Activated CD4-positive, alpha-beta memory T cell treated with anti-CD3 and anti-CD28 coated beads, Interleukin-2, amount 10 ng/mL, durations not matched to agents 7 days and 5 days (primary cell): ENCODE measurements around the gene HCFC1. TPM values are rescaled to one million over a fixed set of nuclear protein-coding genes. Genes with fewer than 3 reads are reported as not detected.

Experiments
- CTCF ChIA-PET: fragments of 350-600 bp; sonication (Branson Sonifier 250); formaldehyde crosslinking; loops from one replicate; lab custom pipeline; 2021; ENCODE audit warnings: antibody characterized with exemption, inconsistent platforms; lab: Charles Lee
- POLR2A ChIA-PET: fragments of 350-600 bp; sonication (Branson Sonifier 250); formaldehyde crosslinking; loops from one replicate; lab custom pipeline; 2021; ENCODE audit warnings: antibody characterized with exemption; lab: Charles Lee
- DNase-seq: peaks from one replicate; pipeline ENCODE4 v3.0.0-alpha.2; 2020
- H3K27ac Mint-ChIP-seq: one replicate; pipeline ENCODE4 v1.8.0; 2021; ENCODE audit warnings: mild to moderate bottlenecking, mixed read lengths
- H3K27me3 Mint-ChIP-seq: one replicate; pipeline ENCODE4 v1.8.0; 2021; ENCODE audit warnings: mixed read lengths
- H3K36me3 Mint-ChIP-seq: one replicate; pipeline ENCODE4 v1.8.0; 2021; ENCODE audit warnings: low read depth, mixed read lengths
- H3K4me1 Mint-ChIP-seq: one replicate; pipeline ENCODE4 v1.8.0; 2021; ENCODE audit warnings: mixed read lengths
- H3K4me3 Mint-ChIP-seq: one replicate; pipeline ENCODE4 v1.8.0; 2021; ENCODE audit warnings: mild to moderate bottlenecking, mixed read lengths
- H3K9me3 Mint-ChIP-seq: one replicate; pipeline ENCODE4 v1.8.0; 2021; ENCODE audit warnings: mixed read lengths
- total RNA-seq, 2 experiments: library from RNA; stranded (reverse); gene quantifications; one replicate each; pipeline ENCODE4 v1.2.3, GENCODE V29; 2021

Gene HCFC1
- total RNA-seq, 2 experiments from 2014 or later, result 88.3 to 93.1 TPM

- Mint-ChIP-seq H3K27me3 (no peaks in the 10 kb centered on the region), H3K4me1 (peaks cover 23% of the 10 kb centered on the region), H3K27ac (peak overlapping the region; percentile 35), H3K4me3 (no peak overlapping the region), H3K36me3 (peaks cover 48% of the 10 kb centered on the region), H3K9me3 (no peaks in the 10 kb centered on the region)
- CTCF ChIA-PET, result interaction anchor here (0.7 to 2.6 kb wide), 7 partner anchors 7 to 361 kb away, joined by 3 to 11 read pairs (median 5); no protein-coding TSS in a partner anchor
- no peak for DNase-seq
- POLR2A ChIA-PET, result interaction anchor here (0.7 to 2.8 kb wide), 3 partner anchors 12 to 34 kb away, joined by 3 to 18 read pairs (median 8); no protein-coding TSS in a partner anchor
Observed at GRCh38 chrX:154014429-154015380, 43.1 kb upstream of the HCFC1 start.

DNA sequence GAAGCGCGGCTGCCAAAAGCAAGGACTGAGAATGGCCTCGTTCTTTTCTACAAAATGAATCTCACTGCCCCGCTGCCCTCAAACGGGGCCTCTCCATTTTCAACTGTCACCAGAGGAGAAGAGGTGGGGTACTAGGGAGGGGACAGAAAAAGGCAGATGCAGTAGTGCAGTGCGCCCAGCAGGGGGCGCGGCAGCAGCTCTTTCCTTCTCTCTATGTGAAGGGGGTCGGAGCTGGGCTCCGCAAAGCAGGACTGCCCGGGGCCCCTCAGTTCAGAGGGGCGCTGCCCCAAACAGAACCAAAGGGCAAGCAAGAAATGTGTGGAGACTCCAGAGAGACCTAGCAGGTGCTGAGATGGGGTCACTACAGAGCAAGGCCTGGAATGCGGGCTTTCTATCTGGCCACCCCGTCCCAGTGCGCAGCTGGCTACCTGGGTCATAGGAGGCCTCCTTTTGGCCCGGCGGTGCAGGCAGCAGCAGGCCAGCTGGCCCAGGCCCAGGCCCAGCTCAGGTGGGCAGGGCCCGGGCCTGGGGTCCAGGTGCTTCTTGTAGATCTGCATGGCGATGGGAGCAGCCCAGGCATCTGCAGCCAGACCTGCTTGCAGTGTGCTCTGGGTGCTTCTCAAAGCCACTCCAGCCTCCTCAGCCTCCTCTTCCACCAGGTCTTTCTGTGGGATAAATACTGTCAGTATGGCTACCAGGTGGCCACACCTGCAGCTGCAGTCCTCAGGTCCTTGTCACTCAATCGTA, 42.2 kb upstream of the HCFC1 start:
- Mint-ChIP-seq H3K27ac (peak overlapping the region; percentile 14), H3K4me3 (no peak overlapping the region), H3K27me3 (no peaks in the 10 kb centered on the region), H3K36me3 (peaks cover 46% of the 10 kb centered on the region), H3K9me3 (no peaks in the 10 kb centered on the region), H3K4me1 (peaks cover 23% of the 10 kb centered on the region)
- CTCF ChIA-PET, result interaction anchor here (0.5 to 2.6 kb wide), 16 partner anchors 8 to 362 kb away, joined by 3 to 11 read pairs (median 4); no protein-coding TSS in a partner anchor
- POLR2A ChIA-PET, result interaction anchor here (1.0 to 2.8 kb wide), 4 partner anchors 11 to 360 kb away, joined by 3 to 18 read pairs (median 6); no protein-coding TSS in a partner anchor
- DNase-seq, result peak; percentile 47

- Mint-ChIP-seq H3K27ac (no peak overlapping the region), H3K9me3 (no peaks in the 10 kb centered on the region), H3K4me3 (no peak overlapping the region), H3K36me3 (peaks cover 49% of the 10 kb centered on the region), H3K27me3 (no peaks in the 10 kb centered on the region), H3K4me1 (peaks cover 25% of the 10 kb centered on the region)
- ChIA-PET POLR2A (interaction anchor here (0.9 to 2.8 kb wide), 6 partner anchors 10 to 360 kb away, joined by 3 to 18 read pairs (median 4); partner anchors contain the start of gene HCFC1), CTCF (interaction anchor here (0.6 to 2.6 kb wide), 15 partner anchors 9 to 360 kb away, joined by 3 to 11 read pairs (median 4); partner anchors contain the start of gene HCFC1)
- no peak for DNase-seq
Observed at GRCh38 chrX:154013001-154013421, 41.4 kb upstream of the HCFC1 start.

DNA sequence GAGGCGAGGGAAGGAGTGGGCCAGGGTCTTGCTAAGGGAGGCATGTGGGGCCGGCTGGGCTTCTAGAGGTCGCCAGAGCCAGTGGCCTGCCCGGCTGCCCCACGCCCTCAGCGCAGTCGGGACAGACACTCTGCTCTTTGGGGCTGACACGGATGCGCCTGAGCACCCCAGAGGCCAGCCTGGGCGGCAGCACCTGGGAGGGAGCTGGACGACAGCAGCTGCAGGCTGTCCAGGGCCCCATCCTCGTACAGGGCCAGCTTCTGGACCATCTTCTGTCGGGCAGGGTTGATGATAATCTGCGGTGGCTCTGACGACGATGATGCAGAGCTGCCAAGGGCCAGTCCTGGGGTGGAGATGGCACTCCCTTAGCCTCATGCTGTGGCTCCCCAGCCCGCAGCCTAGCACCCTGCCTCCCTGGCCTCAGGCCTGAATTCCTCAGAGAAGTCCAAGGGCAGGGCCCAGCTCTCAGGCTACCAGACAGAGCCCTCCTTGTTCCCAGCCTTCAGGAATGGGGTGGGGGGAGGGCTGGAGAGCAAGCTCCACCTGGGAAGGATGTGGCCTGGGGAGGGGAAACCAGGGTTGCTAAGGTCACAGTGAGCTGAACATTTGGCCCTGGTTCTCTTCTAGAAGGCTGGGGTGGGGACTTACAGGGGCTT, 40.8 kb upstream of the HCFC1 start:
- DNase-seq, result no peak
- peaks cover 25% of the 10 kb centered on the region for H3K4me1 Mint-ChIP-seq
- H3K27ac Mint-ChIP-seq, result no peak overlapping the region
- peaks cover 52% of the 10 kb centered on the region for H3K36me3 Mint-ChIP-seq
- ChIA-PET CTCF (interaction anchor here (0.6 to 2.6 kb wide), 9 partner anchors 8 to 190 kb away, joined by 3 to 11 read pairs (median 4); partner anchors contain the start of gene HCFC1), POLR2A (interaction anchor here (0.9 to 2.8 kb wide), 5 partner anchors 9 to 361 kb away, joined by 3 to 18 read pairs (median 4); partner anchors contain the start of gene HCFC1)
- no peaks in the 10 kb centered on the region for H3K27me3 Mint-ChIP-seq
- H3K9me3 Mint-ChIP-seq, result no peaks in the 10 kb centered on the region
- no peak overlapping the region for H3K4me3 Mint-ChIP-seq

DNA sequence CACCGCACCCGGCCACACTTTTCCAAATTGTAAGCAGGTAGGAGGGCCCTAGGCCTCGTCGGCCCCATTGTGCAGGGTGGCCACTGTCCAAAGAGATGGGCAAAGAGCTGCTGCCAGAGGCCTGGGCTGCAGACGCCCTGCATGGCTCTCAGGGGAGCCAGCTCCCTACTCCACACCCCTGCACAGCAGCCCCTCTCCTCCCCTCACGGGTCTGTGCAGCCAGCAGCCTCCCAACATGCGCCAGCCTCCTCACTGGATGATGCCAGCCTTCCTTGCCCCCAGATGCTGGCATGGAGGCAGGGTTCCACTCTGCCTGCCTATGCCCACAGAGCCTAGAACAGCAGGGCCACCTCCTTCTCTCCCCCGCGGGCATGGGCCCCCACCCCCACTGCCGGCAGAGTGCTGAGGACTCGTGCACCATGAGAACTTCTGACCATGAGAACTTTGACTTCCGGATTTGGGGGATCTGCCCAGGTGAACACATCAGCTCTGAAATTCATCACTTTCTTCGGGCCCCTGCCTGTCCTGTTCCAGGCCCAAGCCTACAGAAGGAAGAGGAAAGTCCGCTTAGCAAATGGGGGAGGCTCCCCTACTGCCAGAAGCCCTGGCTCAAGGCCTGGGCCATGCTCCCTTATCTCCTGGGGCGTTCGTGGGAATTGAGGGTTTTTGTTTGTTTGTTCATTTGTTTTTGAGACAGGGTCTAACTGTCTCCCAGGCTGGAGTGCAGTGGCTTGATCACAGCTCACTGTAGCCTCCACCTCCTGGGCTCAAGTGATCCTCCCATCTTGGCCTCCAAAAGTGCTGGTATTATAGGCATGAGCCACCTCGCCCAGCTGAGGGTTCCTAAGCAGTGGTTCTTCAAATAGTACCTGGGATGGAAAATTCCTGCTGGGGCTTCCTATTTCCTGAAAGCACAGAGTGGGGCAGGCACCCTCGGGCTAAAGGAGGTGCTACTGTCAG, 40.0 kb upstream of the HCFC1 start:
- Mint-ChIP-seq H3K27ac (peak overlapping the region; percentile 21), H3K4me3 (no peak overlapping the region), H3K9me3 (no peaks in the 10 kb centered on the region), H3K36me3 (peaks cover 53% of the 10 kb centered on the region), H3K27me3 (no peaks in the 10 kb centered on the region), H3K4me1 (peaks cover 25% of the 10 kb centered on the region)
- DNase-seq, result no peak
- ChIA-PET POLR2A (interaction anchor here (2.5 to 2.8 kb wide), 2 partner anchors 9 to 31 kb away, joined by 8 to 18 read pairs; no protein-coding TSS in a partner anchor), CTCF (interaction anchor here (0.8 to 2.4 kb wide), 4 partner anchors 40 to 123 kb away, joined by 3 to 9 read pairs (median 4); partner anchors contain the start of gene HCFC1)

GRCh38 chrX:154010330-154011087, 38.9 kb upstream of the HCFC1 start:
- ChIA-PET CTCF (interaction anchor here (0.7 kb wide), 1 partner anchor 298 kb away, joined by 4 read pairs; no protein-coding TSS in a partner anchor), POLR2A (interaction anchor here (0.6 to 1.2 kb wide), 3 partner anchors 9 to 28 kb away, joined by 3 read pairs; partner anchors contain the start of gene IRAK1)
- Mint-ChIP-seq H3K9me3 (no peaks in the 10 kb centered on the region), H3K4me1 (peaks cover 19% of the 10 kb centered on the region), H3K4me3 (no peak overlapping the region), H3K27me3 (no peaks in the 10 kb centered on the region), H3K27ac (no peak overlapping the region), H3K36me3 (peaks cover 54% of the 10 kb centered on the region)
- no peak for DNase-seq

DNA sequence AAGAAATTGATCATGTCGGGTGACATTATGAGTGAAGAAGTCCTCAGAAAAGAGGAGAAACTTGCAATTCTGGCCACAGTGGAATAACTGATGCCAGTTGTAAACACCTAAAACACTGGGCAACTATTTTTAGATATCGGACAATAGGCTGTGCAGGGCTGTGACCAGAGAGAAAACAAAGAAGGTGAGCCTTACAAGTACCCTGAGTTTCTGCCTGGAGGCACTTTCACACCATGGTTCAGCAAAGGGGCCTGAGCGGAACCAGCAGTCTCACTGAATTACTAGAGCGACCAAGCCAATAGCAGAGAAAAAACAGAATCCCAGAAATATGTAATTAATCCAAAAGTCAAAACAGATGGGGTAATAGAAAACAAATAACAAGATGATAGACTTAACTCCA, 36.9 kb upstream of the HCFC1 start:
- POLR2A ChIA-PET, result interaction anchor here (0.7 kb wide), 1 partner anchor 12 kb away, joined by 3 read pairs; no protein-coding TSS in a partner anchor
- Mint-ChIP-seq H3K36me3 (peaks cover 46% of the 10 kb centered on the region), H3K9me3 (no peaks in the 10 kb centered on the region), H3K27me3 (no peaks in the 10 kb centered on the region), H3K4me3 (no peak overlapping the region), H3K4me1 (peaks cover 13% of the 10 kb centered on the region), H3K27ac (no peak overlapping the region)
- DNase-seq, result no peak
- CTCF ChIA-PET, result no interaction called here

DNA sequence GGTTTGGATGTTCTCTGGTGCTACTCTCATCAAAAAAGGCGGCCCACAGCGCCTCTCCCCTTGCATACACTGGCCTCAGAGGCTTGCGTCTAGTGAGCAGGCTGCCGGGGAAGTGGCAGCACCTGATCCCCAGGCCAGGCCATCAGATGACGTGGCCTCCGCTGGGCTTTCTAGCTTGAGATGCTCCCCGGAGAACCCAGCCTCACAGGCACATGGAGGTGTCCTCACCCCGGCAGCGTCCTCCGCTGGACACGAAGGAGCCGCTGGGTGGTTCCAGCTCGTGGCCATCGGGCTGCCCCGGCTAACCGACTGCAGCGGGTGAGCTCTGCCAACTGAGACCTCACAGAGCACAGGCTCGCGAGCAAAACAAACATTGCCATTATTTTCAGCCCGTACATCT, 35.3 kb upstream of the HCFC1 start:
- Mint-ChIP-seq H3K27ac (no peak overlapping the region), H3K4me3 (no peak overlapping the region), H3K4me1 (peaks cover 23% of the 10 kb centered on the region), H3K27me3 (no peaks in the 10 kb centered on the region), H3K36me3 (peaks cover 44% of the 10 kb centered on the region), H3K9me3 (no peaks in the 10 kb centered on the region)
- ChIA-PET CTCF (no interaction called here), POLR2A (interaction anchor here (1.2 kb wide), 1 partner anchor 40 kb away, joined by 5 read pairs; no protein-coding TSS in a partner anchor)
- DNase-seq, result no peak

DNA sequence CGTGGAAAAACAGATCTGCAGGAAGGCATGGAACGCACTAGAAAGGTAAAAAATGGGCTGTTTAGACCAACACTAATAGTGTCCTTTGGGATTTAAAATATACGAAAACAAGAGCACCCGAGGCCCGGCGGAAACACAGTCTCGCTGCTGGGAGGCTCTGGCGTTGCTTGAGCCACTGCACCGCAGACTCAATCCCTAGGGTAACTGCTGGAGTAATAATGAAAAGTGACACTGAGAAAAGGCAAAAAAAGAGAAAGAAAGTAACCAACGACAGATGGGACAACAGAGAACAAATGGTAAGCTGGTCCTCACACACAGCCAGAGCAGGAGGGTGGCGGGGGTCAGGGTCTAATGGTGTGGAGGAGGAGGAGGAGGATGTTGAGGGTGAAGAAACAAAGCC, 32.7 kb upstream of the HCFC1 start:
- no peak for DNase-seq
- peak overlapping the region; percentile 42 for H3K27ac Mint-ChIP-seq
- peaks cover 29% of the 10 kb centered on the region for H3K36me3 Mint-ChIP-seq
- ChIA-PET CTCF (interaction anchor here (1.8 kb wide), 1 partner anchor 9 kb away, joined by 11 read pairs; no protein-coding TSS in a partner anchor), POLR2A (interaction anchor here (3.1 kb wide), 1 partner anchor 9 kb away, joined by 18 read pairs; no protein-coding TSS in a partner anchor)
- H3K4me3 Mint-ChIP-seq, result no peak overlapping the region
- no peaks in the 10 kb centered on the region for H3K9me3 Mint-ChIP-seq
- peaks cover 26% of the 10 kb centered on the region for H3K4me1 Mint-ChIP-seq
- no peaks in the 10 kb centered on the region for H3K27me3 Mint-ChIP-seq

DNA sequence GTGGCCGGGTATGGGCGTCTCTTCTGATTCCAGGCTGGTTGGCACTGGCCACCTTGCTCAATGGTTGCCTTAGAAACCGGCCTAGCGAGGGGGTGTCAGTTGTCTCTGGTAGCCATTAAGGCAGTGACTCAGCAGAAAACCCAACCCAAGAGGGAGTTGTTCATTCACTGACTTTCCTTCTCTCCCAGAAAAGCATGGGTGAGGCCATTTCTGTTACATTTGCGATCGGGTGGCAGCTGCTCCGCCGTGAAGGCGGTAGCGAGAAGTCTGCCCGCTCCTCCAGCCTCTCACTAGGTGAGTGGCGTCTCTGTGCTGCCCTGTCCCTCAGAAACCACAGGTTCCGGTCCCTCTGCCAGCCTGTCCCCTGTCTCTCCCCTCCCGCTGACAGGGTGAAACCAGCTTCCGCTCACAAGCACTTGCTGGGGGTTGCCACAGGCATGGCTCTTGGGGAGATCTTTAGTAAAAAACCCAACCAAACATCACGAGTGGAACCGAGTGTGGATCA, 30.6 kb upstream of the HCFC1 start:
- no peaks in the 10 kb centered on the region for H3K9me3 Mint-ChIP-seq
- H3K36me3 Mint-ChIP-seq, result peaks cover 17% of the 10 kb centered on the region
- H3K4me1 Mint-ChIP-seq, result peaks cover 22% of the 10 kb centered on the region
- ChIA-PET POLR2A (interaction anchor here (0.7 to 3.1 kb wide), 15 partner anchors 10 to 121 kb away, joined by 3 to 18 read pairs (median 4); partner anchors contain the start of genes IRAK1 and TMEM187), CTCF (interaction anchor here (1.2 to 1.7 kb wide), 3 partner anchors 12 to 21 kb away, joined by 3 to 8 read pairs (median 4); no protein-coding TSS in a partner anchor)
- peak overlapping the region; percentile 59 for H3K4me3 Mint-ChIP-seq
- no peaks in the 10 kb centered on the region for H3K27me3 Mint-ChIP-seq
- peak overlapping the region; percentile 90 for H3K27ac Mint-ChIP-seq
- DNase-seq, result peak; percentile 68
